Stimulated activated CD4-positive, alpha-beta T cell treated with anti-CD3 and anti-CD28 coated beads, Interleukin-1b, Interleukin-23, amount 100 ng/mL, for 4 hours (primary cell): ENCODE results near the gene ELK4.

Experiments
- DNase-seq, 2 donors: peaks; one replicate each; pipeline ENCODE4 v3.0.0-alpha.2; 2020; ENCODE audit warnings: low read depth in 2 of 2

ELK4 gene

DNA sequence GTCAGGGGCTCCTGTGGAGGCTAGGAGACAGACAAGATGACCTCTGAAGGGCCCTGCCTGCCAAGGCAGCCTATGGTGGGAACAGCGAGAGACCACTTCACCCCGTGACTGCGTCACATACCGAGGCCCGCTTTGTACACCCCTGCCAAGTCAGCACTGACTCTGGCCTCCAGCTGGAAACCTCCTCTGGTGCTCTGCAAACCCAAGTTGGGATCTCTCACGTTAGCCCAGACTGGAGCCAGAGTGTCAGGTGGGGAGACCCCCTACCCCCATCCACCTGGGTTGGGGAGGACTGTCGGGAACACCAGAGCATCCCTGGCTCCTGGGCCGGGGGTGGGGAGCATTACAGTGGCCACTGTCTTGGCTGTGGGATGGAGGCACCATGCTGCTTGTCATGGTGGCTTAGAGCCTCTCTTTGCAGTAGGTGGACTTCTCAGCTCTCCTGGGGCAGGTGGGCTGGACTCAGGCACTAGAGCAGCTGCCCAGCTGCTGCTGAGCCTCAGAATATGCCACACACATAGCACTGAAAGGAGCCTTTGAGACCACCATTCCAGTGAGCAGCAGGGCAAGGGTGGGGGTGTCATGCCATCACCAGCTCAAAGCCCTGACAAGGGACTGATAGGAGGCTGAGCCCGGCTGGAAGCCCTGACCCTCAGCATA lies 50.4 kb downstream of the ELK4 start:
- DNase-seq: no peak

- no peak for DNase-seq
These were observed 51.0 kb downstream of the ELK4 start for GRCh38 chr1:205580923-205581180.

GRCh38 chr1:205580140-205580922 lies 51.5 kb downstream of the ELK4 start:
- no peak for DNase-seq

GRCh38 chr1:205579711-205580110 lies 52.1 kb downstream of the ELK4 start:
- no peak for DNase-seq

GRCh38 chr1:205578780-205579571 lies 52.8 kb downstream of the ELK4 start:
- no peak for DNase-seq

GRCh38 chr1:205577874-205578658 lies 53.7 kb downstream of the ELK4 start:
- no peak for DNase-seq

DNA sequence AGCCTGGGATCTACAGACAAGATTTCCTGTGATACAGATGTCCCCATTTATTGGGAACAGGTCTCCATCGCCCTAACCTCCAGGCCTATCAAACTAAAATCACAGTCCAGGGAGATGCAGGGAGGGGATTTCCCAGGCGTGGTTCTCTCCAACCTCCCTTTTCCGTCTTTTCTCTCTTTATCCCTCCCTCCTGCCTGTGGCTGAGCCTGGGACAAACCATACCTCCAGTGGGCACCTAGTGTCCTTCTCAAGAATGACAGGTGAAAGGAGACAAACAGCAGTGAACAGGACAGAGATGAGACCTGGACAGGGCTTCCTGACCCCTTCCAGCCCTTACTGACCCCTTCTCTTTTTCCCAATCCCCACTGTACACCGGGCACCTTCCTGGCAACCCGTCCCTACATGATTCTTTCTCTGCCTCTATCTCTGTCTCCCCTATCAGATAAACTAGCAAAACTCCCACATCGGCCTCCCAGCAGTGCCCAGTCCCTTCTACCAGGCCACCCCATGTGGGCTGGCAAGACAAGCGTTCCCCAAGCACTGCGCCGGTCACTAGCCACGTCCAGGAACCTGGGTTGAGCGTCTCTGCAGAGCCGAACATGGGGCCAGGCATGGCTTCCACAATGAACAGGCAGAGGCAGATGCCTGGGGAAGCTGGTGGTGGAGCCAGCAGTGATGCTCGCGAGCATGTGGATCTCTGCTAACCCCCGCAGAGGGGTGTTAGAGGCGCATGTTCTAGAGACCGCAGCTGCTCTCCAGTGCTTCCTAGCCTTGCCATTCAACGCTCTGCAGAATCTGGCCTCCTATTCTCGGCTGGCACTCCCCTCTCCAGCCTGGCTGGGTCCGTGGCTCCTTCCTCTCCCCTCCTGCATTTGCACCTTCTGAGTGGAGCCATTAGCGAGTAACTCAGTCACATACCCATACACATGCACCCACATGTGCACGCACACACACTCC lies 54.7 kb downstream of the ELK4 start:
- no peak for DNase-seq

GRCh38 chr1:205576011-205576410 lies 55.8 kb downstream of the ELK4 start:
- DNase-seq: no peak

DNA sequence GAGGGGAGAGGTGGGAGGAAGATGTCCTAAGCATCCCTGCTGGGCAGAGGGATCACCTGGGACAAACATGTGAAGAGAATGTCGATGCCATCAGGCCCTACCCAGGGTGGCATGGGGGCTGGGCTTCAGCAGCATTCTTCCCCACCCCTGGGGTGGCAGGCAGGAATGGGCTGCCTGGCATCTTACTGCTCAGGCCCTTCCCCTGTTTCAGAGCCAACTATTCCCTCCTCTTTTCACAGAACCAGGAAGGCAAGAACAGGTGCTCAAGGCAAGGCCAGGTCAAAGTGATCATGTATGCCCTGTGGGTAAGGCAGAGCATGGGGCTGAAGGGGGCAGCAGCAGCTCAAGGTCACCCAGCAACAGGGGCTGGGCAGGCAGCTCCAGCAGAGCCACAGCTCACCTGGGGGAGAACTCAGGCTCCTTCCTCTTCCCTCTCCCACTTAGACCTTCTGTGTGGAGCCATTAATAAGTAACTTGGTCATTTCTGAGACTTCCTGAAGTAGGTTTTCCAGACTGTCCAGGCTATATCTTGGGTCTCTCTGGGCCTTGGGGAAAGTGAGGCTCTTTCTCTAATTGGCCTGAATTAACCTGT lies 56.4 kb downstream of the ELK4 start:
- no peak for DNase-seq

DNA sequence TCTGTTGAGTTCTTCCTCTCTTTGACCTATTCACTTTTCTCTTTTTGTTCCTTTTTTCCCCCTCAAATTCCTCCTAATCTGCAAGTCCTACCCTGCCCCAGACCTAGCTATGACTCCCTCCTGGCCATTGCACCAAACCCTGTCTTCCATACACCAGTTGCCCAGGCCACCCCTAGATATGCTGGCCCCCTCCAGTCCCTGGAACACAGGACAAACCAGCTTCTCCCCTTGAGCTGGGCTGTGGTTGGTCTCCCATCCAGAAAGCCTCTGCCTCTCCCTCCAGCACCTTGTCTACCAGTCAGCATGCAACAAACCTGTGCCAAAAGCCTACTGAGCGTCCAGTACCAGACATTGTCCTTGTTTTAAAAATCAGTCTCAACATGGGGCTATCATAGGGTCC lies 59.4 kb downstream of the ELK4 start:
- no peak for DNase-seq

DNA sequence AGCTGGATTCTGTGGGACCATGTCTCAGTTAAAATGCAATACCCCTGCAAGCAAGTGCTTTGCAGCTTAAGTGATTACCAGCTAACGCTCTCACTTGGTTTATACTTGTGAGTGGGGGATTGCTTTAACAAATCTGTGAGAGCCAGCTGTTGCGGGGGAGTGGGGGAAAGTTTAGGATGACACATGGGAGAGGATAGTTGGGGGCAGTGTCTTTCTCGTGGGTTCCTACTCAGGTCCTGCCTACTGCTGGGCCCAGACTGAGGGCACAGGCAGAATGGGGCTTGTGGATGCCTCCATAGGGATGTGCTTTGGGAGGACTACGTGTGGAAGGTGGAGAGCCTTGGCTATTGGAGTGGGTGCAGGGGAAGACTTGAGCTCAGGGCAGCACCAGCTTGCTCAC lies 60.1 kb downstream of the ELK4 start:
- DNase-seq: no peak

DNA sequence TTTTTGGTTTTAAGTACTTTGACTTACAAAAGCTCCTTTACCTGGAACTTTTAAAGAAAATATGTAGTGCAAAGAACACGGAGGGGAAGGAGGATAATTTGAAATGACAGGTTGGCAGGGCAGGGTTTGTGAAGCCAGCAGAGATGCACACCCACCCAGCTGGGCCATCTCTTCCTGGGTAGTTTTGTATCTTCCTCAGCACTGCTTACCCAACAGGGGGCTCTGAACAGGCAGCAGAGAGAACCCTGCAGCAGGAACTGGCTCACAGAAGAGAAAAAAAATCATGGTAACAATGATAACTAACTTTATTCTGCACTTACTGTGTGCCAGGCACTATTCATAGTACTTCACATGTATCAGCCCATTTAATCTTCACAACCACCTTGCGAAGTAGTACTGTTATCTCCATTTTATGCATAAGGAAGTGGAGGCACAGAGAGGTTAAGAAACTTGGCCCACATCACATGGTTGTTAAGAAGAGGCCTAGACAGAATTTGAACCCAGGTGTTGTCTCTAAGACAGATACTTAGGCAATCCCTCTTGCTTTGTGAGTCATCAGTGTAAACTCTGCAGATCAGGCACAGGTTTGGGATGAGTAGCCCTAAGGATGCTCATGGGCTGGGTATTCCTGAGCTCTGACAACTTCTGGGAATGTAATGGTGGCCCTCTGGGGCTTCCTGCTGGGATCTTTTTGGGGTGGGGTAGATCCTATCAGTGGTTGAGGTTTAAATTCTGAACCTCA lies 60.8 kb downstream of the ELK4 start:
- no peak for DNase-seq

DNA sequence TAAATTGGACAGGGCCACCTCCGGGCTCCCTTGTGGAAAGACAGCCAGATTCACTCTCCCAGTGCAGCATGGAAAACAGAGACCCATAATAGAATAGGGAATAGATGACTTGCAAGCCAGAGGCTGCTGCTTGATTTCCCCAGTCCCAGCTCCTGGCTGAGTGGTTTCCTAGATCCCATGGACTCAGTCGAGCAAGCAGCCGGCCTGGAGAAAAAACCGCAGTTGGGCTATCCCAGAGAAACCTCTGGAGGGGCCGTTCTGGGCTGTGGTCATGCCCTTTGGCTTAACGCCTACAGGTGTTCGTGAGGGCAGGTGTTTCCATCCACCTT lies 61.7 kb downstream of the ELK4 start:
- no peak for DNase-seq

DNA sequence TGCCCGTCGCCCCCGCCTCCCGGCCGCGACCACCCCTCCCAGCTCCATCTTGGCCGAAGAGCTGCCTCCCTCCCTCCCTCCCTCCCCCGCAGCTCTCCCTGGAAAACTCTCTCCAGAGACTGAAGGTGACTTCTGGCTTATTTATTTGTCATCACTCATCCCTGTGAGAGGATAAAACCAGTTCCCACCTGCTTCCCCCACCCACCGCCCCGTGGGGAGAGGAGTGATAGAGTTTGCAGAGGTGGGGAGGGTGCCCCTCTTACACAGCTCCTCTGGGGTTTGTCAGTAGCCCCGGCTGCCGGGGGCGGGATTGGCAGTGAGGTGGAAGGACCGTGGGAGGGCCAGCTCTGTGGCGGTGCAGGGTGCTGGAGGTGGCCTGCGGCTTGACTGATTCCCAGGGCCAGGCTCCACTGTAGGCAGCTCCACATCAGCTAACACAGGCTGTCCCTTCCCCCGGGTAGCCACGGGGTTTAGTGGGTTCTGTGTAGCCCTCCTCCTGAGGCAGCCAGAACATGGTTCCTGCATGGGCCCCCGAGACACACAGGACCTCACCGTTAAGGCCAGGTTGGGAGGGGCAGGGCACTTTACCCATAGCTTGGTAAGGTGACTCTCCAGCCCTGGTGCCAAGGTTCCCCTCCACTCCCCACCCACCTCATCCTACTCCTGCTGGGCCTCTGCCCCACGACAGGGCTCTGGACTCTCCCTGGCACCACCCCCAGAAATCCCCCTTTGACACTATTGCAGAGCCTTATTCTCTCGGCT lies 62.2 kb downstream of the ELK4 start:
- DNase-seq: no peak

GRCh38 chr1:205568469-205569361 lies 63.1 kb downstream of the ELK4 start:
- DNase-seq: no peak

DNA sequence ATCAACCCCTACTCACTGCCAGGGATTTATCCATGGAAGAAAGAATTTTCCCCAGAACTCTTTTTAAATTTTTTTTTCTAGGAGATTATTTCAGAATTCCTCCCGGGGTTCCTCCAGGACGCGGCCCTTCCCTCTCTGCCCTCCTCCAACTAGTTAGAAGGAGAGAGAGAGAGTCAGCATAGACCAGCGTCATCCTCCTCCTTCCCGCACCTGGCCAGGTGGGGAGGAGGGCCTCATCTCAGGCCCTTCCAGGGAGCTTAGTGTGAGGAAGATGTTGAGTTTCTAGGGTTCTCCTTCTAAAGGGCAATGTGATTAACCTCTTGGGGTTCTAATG lies 63.7 kb downstream of the ELK4 start:
- no peak for DNase-seq

- no peak for DNase-seq
These were observed 64.1 kb downstream of the ELK4 start for GRCh38 chr1:205567716-205568115.

- no peak for DNase-seq
These were observed 66.0 kb downstream of the ELK4 start for GRCh38 chr1:205565799-205566198.
